ENCODE measurements around the gene TYROBP. TPM values are rescaled to one million over a fixed set of nuclear protein-coding genes. Genes with fewer than 3 reads are reported as not detected.

TYROBP gene
- total RNA-seq, 1 donor from 2014 or later, result 460 TPM

- H3K4me1 ChIP-seq, result peaks cover 54% of the 10 kb centered on the region
- peak within 1 kb of the TSS; percentile 86 for H3K27ac ChIP-seq
- peaks cover 10% of the 10 kb centered on the region for H3K36me3 ChIP-seq
- TF ChIP-seq CTCF (IDR thresholded peaks at IDR 0.05), result no peak
- ATAC-seq, result no peak
- no peaks in the 10 kb centered on the region for H3K27me3 ChIP-seq (ENCODE audit: low read depth)
- DNase-seq, result peak; percentile 45
- H3K9me3 ChIP-seq, result no peaks in the 10 kb centered on the region
- peak within 1 kb of the TSS; percentile 80 for H3K4me3 ChIP-seq
- intact Hi-C loops (cut with DNase I), result no loop called here
Measured at GRCh38 chr19:35901854-35902661, 6.0 kb downstream of the TYROBP start, which contains the start of gene HCST. HCST (plus strand) TSS chr19:35902529; CDS start chr19:35902594, 65 bp downstream.

GRCh38 chr19:35901055-35901644 is 6.9 kb downstream of the TYROBP start:
- Histone ChIP-seq H3K4me3 (peak overlapping the region; percentile 80), H3K36me3 (peaks cover 19% of the 10 kb centered on the region), H3K4me1 (peaks cover 49% of the 10 kb centered on the region), H3K27ac (peak overlapping the region; percentile 86), H3K9me3 (no peaks in the 10 kb centered on the region), H3K27me3 (ENCODE audit: low read depth) (no peaks in the 10 kb centered on the region)
- DNase-seq (no peak), ATAC-seq (no peak)
- intact Hi-C loops (cut with DNase I), result no loop called here
- no peak for TF ChIP-seq CTCF (IDR thresholded peaks at IDR 0.05)

GRCh38 chr19:35899547-35900214 is 8.4 kb downstream of the TYROBP start:
- no peaks in the 10 kb centered on the region for H3K9me3 ChIP-seq
- peaks cover 34% of the 10 kb centered on the region for H3K36me3 ChIP-seq
- H3K27ac ChIP-seq, result peak overlapping the region; percentile 86
- H3K4me3 ChIP-seq, result peak overlapping the region; percentile 80
- DNase-seq (peak; percentile 93), ATAC-seq (peak; percentile 91 to 92)
- TF ChIP-seq CTCF (IDR thresholded peaks at IDR 0.05), result no peak
- peaks cover 48% of the 10 kb centered on the region for H3K4me1 ChIP-seq
- intact Hi-C loops (cut with DNase I), result no loop called here
- no peaks in the 10 kb centered on the region for H3K27me3 ChIP-seq (ENCODE audit: low read depth)

GRCh38 chr19:35898499-35898809 is 9.6 kb downstream of the TYROBP start:
- Histone ChIP-seq H3K27me3 (ENCODE audit: low read depth) (no peaks in the 10 kb centered on the region), H3K36me3 (peaks cover 46% of the 10 kb centered on the region), H3K4me3 (peak overlapping the region; percentile 80), H3K9me3 (no peaks in the 10 kb centered on the region), H3K27ac (peak overlapping the region; percentile 86), H3K4me1 (peaks cover 42% of the 10 kb centered on the region)
- no peak for TF ChIP-seq CTCF (IDR thresholded peaks at IDR 0.05)
- no peak for DNase-seq
- intact Hi-C loops (cut with DNase I), result no loop called here
- ATAC-seq, result peak; percentile 0 to 7

- no peaks in the 10 kb centered on the region for H3K9me3 ChIP-seq
- peaks cover 52% of the 10 kb centered on the region for H3K36me3 ChIP-seq
- DNase-seq (no peak), ATAC-seq (no peak)
- no peak for TF ChIP-seq CTCF (IDR thresholded peaks at IDR 0.05)
- no peaks in the 10 kb centered on the region for H3K27me3 ChIP-seq (ENCODE audit: low read depth)
- intact Hi-C loops (cut with DNase I), result no loop called here
- H3K4me3 ChIP-seq, result peak overlapping the region; percentile 80
- peaks cover 36% of the 10 kb centered on the region for H3K4me1 ChIP-seq
- H3K27ac ChIP-seq, result peak overlapping the region; percentile 86
Measured at GRCh38 chr19:35897706-35898451, 10.2 kb downstream of the TYROBP start.
